Kidney epithelial cell (primary cell): ENCODE data around the gene PDIA6. TPM values are rescaled to one million over a fixed set of nuclear protein-coding genes. Genes with fewer than 3 reads are reported as not detected.
"Not testable (repeated sequence)": the region's sequence is repeated elsewhere in the genome, so short reads cannot be mapped to it uniquely, and the experiment has no call there.

Experiments
- DNase-seq: peaks from one replicate; pipeline ENCODE4 v3.0.0-alpha.2; 2010; ENCODE audit warnings: low read depth
- H3K27me3 ChIP-seq: 2 replicates; pipeline ENCODE4 v1.6.0; 2011; ENCODE audit warnings: low read length; ENCODE audit not compliant: control insufficient read depth, insufficient read depth
- H3K36me3 ChIP-seq: 2 replicates; pipeline ENCODE4 v1.5.1; 2011; ENCODE audit warnings: low read length; ENCODE audit not compliant: control insufficient read depth, insufficient read depth
- H3K4me3 ChIP-seq: 2 replicates; pipeline ENCODE4 v1.5.1; 2011; ENCODE audit warnings: low read depth, mild to moderate bottlenecking, control low read depth, low read length
- CTCF ChIP-seq: IDR thresholded peaks from 2 replicates; pipeline ENCODE4 v1.5.1; 2011; ENCODE audit warnings: mild to moderate bottlenecking, moderate library complexity, low read length, control low read depth, inconsistent platforms; ENCODE audit not compliant: insufficient read depth, poor library complexity, severe bottlenecking
- total RNA-seq: library from RNA; depleted of rRNA; stranded (reverse); fragments of >200 nt; gene quantifications from 2 replicates; pipeline ENCODE4 v1.2.3, GENCODE V29; 2015

The PDIA6 gene
- total RNA-seq, 1 donor from 2014 or later: 328 TPM

- no peak for DNase-seq
- no peaks in the 10 kb centered on the region for H3K36me3 ChIP-seq
- H3K27me3 ChIP-seq: peaks cover 3% of the 10 kb centered on the region
- no peak overlapping the region for H3K4me3 ChIP-seq
- TF ChIP-seq CTCF: peak; percentile 46
These were observed 4.8 kb upstream of the PDIA6 start for GRCh38 chr2:10817413-10817812.

GRCh38 chr2:10814571-10815331, 2.2 kb upstream of the PDIA6 start:
- DNase-seq: no peak
- Histone ChIP-seq H3K4me3 (no peak overlapping the region), H3K36me3 (no peaks in the 10 kb centered on the region), H3K27me3 (no peaks in the 10 kb centered on the region)
- no peak for TF ChIP-seq CTCF

GRCh38 chr2:10814142-10814541, 1.6 kb upstream of the PDIA6 start:
- H3K27me3 ChIP-seq: no peaks in the 10 kb centered on the region
- H3K4me3 ChIP-seq: no peak overlapping the region
- no peaks in the 10 kb centered on the region for H3K36me3 ChIP-seq
- TF ChIP-seq CTCF: no peak
- DNase-seq: no peak

- H3K36me3 ChIP-seq, H3K27me3 ChIP-seq, DNase-seq: not testable (repeated sequence)
- peak overlapping the region; percentile 58 for H3K4me3 ChIP-seq
These were observed 866 bp upstream of the PDIA6 start for GRCh38 chr2:10813163-10814138.

- Histone ChIP-seq H3K27me3 (no peaks in the 10 kb centered on the region), H3K4me3 (peak overlapping the region; percentile 71), H3K36me3 (no peaks in the 10 kb centered on the region)
- TF ChIP-seq CTCF: no peak
- DNase-seq: no peak
These were observed 1.1 kb downstream of the PDIA6 start for GRCh38 chr2:10811517-10811916.

- no peaks in the 10 kb centered on the region for H3K36me3 ChIP-seq
- peak overlapping the region; percentile 71 for H3K4me3 ChIP-seq
- H3K27me3 ChIP-seq: no peaks in the 10 kb centered on the region
- no peak for DNase-seq
- no peak for TF ChIP-seq CTCF
These were observed 2.1 kb downstream of the PDIA6 start for GRCh38 chr2:10810202-10811161.
